SJSA1 (cell line): ENCODE results near the gene ETFA. TPM values are rescaled to one million over a fixed set of nuclear protein-coding genes. Genes with fewer than 3 reads are reported as not detected.
A peak's percentile ranks its signal among the peaks of the same experiment; 100 is the strongest.

Experiments used
- DNase-seq, 2 experiments: peaks; one replicate each; pipeline ENCODE4 v3.0.0-alpha.2; 2015 to 2020; ENCODE audit warnings: low spot score in 2 of 2, low read depth in 1 of 2
- H3K27ac ChIP-seq: fragments of 250-450 bp; sonication (Bioruptor Pico); 2 replicates; pipeline ENCODE4 v1.5.1; 2020; ENCODE audit warnings: mild to moderate bottlenecking, moderate library complexity
- H3K27me3 ChIP-seq: fragments of 250-450 bp; sonication (Bioruptor Pico); replicated peaks from 2 replicates; pipeline ENCODE4 v1.5.1; 2020; ENCODE audit warnings: mild to moderate bottlenecking, moderate library complexity
- H3K36me3 ChIP-seq: fragments of 250-450 bp; sonication (Bioruptor Pico); 2 replicates; pipeline ENCODE4 v1.5.1; 2020; ENCODE audit warnings: mild to moderate bottlenecking
- H3K4me1 ChIP-seq: fragments of 250-450 bp; sonication (Bioruptor Pico); replicated peaks from 2 replicates; pipeline ENCODE4 v1.6.1; 2021; ENCODE audit warnings: mild to moderate bottlenecking
- H3K4me3 ChIP-seq: fragments of 250-450 bp; sonication (Bioruptor Pico); 2 replicates; pipeline ENCODE4 v1.5.1; 2020; ENCODE audit warnings: mild to moderate bottlenecking
- H3K9me3 ChIP-seq: fragments of 250-450 bp; sonication (Bioruptor Pico); replicated peaks from 2 replicates; pipeline ENCODE4 v1.5.1; 2020; ENCODE audit warnings: mild to moderate bottlenecking
- total RNA-seq: library from RNA; depleted of rRNA; stranded (reverse); fragments of >200 nt; shearing (Covaris generic); gene quantifications from 2 replicates; pipeline ENCODE4 v1.2.3, GENCODE V29; 2014

ETFA gene
- total RNA-seq, 1 experiment from 2014 or later: 203 TPM

- H3K36me3 ChIP-seq: 0 out of 2 replicates have a peak, but pooled peaks cover 5% of the 10 kb centered on the region
- H3K27ac ChIP-seq: no peak overlapping the region
- H3K4me3 ChIP-seq: no peak overlapping the region
- no peak for DNase-seq
- H3K9me3 ChIP-seq: no peaks in the 10 kb centered on the region
- H3K27me3 ChIP-seq: no peaks in the 10 kb centered on the region
- H3K4me1 ChIP-seq: peaks cover 28% of the 10 kb centered on the region
Measured at GRCh38 chr15:76201536-76202255, 109.6 kb downstream of the ETFA start.

GRCh38 chr15:76200641-76201105 is 110.6 kb downstream of the ETFA start:
- Histone ChIP-seq H3K36me3 (no peaks in the 10 kb centered on the region), H3K9me3 (no peaks in the 10 kb centered on the region), H3K4me1 (peaks cover 38% of the 10 kb centered on the region), H3K4me3 (no peak overlapping the region), H3K27me3 (no peaks in the 10 kb centered on the region), H3K27ac (no peak overlapping the region)
- no peak for DNase-seq

GRCh38 chr15:76200083-76200465 is 111.2 kb downstream of the ETFA start:
- no peak for DNase-seq
- Histone ChIP-seq H3K27ac (no peak overlapping the region), H3K27me3 (no peaks in the 10 kb centered on the region), H3K4me1 (peaks cover 38% of the 10 kb centered on the region), H3K9me3 (no peaks in the 10 kb centered on the region), H3K4me3 (no peak overlapping the region), H3K36me3 (no peaks in the 10 kb centered on the region)

GRCh38 chr15:76199106-76200082 is 111.9 kb downstream of the ETFA start:
- Histone ChIP-seq H3K4me3 (no peak overlapping the region), H3K27me3 (no peaks in the 10 kb centered on the region)

GRCh38 chr15:76198456-76199105 is 112.7 kb downstream of the ETFA start:
- Histone ChIP-seq H3K4me1 (peaks cover 38% of the 10 kb centered on the region), H3K27me3 (no peaks in the 10 kb centered on the region), H3K36me3 (no peaks in the 10 kb centered on the region), H3K27ac (no peak overlapping the region; the same call in 1 of the 2 replicates), H3K9me3 (no peaks in the 10 kb centered on the region), H3K4me3 (no peak overlapping the region)
- DNase-seq: no peak

More at GRCh38 chr15:76199106-76200082, 111.9 kb downstream of the ETFA start:
- DNase-seq: peak; percentile 33 to 73
- peaks cover 38% of the 10 kb centered on the region for H3K4me1 ChIP-seq
- no peaks in the 10 kb centered on the region for H3K9me3 ChIP-seq
- no peaks in the 10 kb centered on the region for H3K36me3 ChIP-seq
- H3K27ac ChIP-seq: no peak overlapping the region; the same call in 1 of the 2 replicates

GRCh38 chr15:76197703-76198455 is 113.4 kb downstream of the ETFA start:
- no peak overlapping the region for H3K27ac ChIP-seq
- H3K4me1 ChIP-seq: peaks cover 38% of the 10 kb centered on the region
- no peaks in the 10 kb centered on the region for H3K9me3 ChIP-seq
- H3K27me3 ChIP-seq: no peaks in the 10 kb centered on the region
- H3K4me3 ChIP-seq: no peak overlapping the region
- no peak for DNase-seq
- no peaks in the 10 kb centered on the region for H3K36me3 ChIP-seq

- Histone ChIP-seq H3K27ac (no peak overlapping the region), H3K4me3 (no peak overlapping the region)
Measured at GRCh38 chr15:76196269-76197231, 114.7 kb downstream of the ETFA start.

GRCh38 chr15:76195506-76196268 is 115.6 kb downstream of the ETFA start:
- Histone ChIP-seq H3K27ac (no peak overlapping the region), H3K4me3 (no peak overlapping the region), H3K27me3 (no peaks in the 10 kb centered on the region), H3K36me3 (no peaks in the 10 kb centered on the region), H3K4me1 (peaks cover 45% of the 10 kb centered on the region), H3K9me3 (no peaks in the 10 kb centered on the region)
- no peak for DNase-seq

More at GRCh38 chr15:76196269-76197231, 114.7 kb downstream of the ETFA start:
- no peaks in the 10 kb centered on the region for H3K27me3 ChIP-seq
- no peaks in the 10 kb centered on the region for H3K36me3 ChIP-seq
- peaks cover 38% of the 10 kb centered on the region for H3K4me1 ChIP-seq
- no peaks in the 10 kb centered on the region for H3K9me3 ChIP-seq
- peak; percentile 68 to 80 for DNase-seq

- no peak for DNase-seq
- H3K4me3 ChIP-seq: no peak overlapping the region
- peaks cover 43% of the 10 kb centered on the region for H3K4me1 ChIP-seq
- H3K36me3 ChIP-seq: no peaks in the 10 kb centered on the region
- H3K27ac ChIP-seq: no peak overlapping the region
- no peaks in the 10 kb centered on the region for H3K27me3 ChIP-seq
- H3K9me3 ChIP-seq: no peaks in the 10 kb centered on the region
Measured at GRCh38 chr15:76193934-76194333, 117.3 kb downstream of the ETFA start.

GRCh38 chr15:76192715-76193114 is 118.6 kb downstream of the ETFA start:
- H3K27ac ChIP-seq: no peak overlapping the region
- no peaks in the 10 kb centered on the region for H3K27me3 ChIP-seq
- no peaks in the 10 kb centered on the region for H3K9me3 ChIP-seq
- H3K4me1 ChIP-seq: peaks cover 31% of the 10 kb centered on the region
- no peak overlapping the region for H3K4me3 ChIP-seq
- no peak for DNase-seq
- H3K36me3 ChIP-seq: no peaks in the 10 kb centered on the region

GRCh38 chr15:76191539-76192244 is 119.6 kb downstream of the ETFA start:
- Histone ChIP-seq H3K9me3 (no peaks in the 10 kb centered on the region), H3K4me1 (peaks cover 20% of the 10 kb centered on the region), H3K4me3 (no peak overlapping the region), H3K27me3 (no peaks in the 10 kb centered on the region), H3K36me3 (no peaks in the 10 kb centered on the region), H3K27ac (no peak overlapping the region)
- DNase-seq: no peak
